HepG2 (cell line): ENCODE data around the gene NEURL3. TPM values are rescaled to one million over a fixed set of nuclear protein-coding genes. Genes with fewer than 3 reads are reported as not detected.

Experiments
- DMTF1 ChIP-seq: sonication (generic); formaldehyde crosslinking; IDR thresholded peaks from 2 replicates; pipeline ENCODE4 v1.4.0; 2020; ENCODE audit warnings: mild to moderate bottlenecking, missing genetic modification reagents
- FOXK2 ChIP-seq: fragments of 450-650 bp; IDR thresholded peaks from 2 replicates; pipeline ENCODE4 v1.6.1; 2016
- GLI4 ChIP-seq: sonication (generic); formaldehyde crosslinking; IDR thresholded peaks from 2 replicates; pipeline ENCODE4 v1.5.1; 2020; ENCODE audit warnings: missing genetic modification reagents, mild to moderate bottlenecking, moderate library complexity, borderline replicate concordance
- HIVEP1 ChIP-seq: sonication (generic); formaldehyde crosslinking; IDR thresholded peaks from 2 replicates; pipeline ENCODE4 v1.4.0; 2020; ENCODE audit warnings: mild to moderate bottlenecking, missing genetic modification reagents
- MLX ChIP-seq: IDR thresholded peaks from 2 replicates; pipeline ENCODE4 v1.6.1; 2016
- NAIF1 ChIP-seq: sonication (generic); formaldehyde crosslinking; IDR thresholded peaks from 2 replicates; pipeline ENCODE4 v1.5.0; 2020; ENCODE audit warnings: mild to moderate bottlenecking, missing genetic modification reagents, borderline replicate concordance
- PHF8 ChIP-seq: sonication (generic); formaldehyde crosslinking; IDR thresholded peaks from 2 replicates; pipeline ENCODE4 v1.5.0; 2020; ENCODE audit warnings: missing genetic modification reagents
- POLR2G ChIP-seq: fragments of 200-400 bp; formaldehyde crosslinking; IDR thresholded peaks from 2 replicates; pipeline ENCODE4 v1.6.1; 2018; ENCODE audit warnings: mild to moderate bottlenecking, low read depth, low read length, moderate library complexity
- RELA ChIP-seq: sonication (generic); formaldehyde crosslinking; IDR thresholded peaks from 2 replicates; pipeline ENCODE4 v1.4.0; 2020; ENCODE audit warnings: missing genetic modification reagents
- REPIN1 ChIP-seq: sonication (generic); formaldehyde crosslinking; IDR thresholded peaks from 2 replicates; pipeline ENCODE4 v1.8.0; 2022; ENCODE audit warnings: missing genetic modification reagents, low read depth, mild to moderate bottlenecking, borderline replicate concordance
- SATB2 ChIP-seq: sonication (generic); formaldehyde crosslinking; IDR thresholded peaks from 2 replicates; pipeline ENCODE4 v1.5.0; 2020; ENCODE audit warnings: missing genetic modification reagents
- SMAD9 ChIP-seq: sonication (generic); formaldehyde crosslinking; IDR thresholded peaks from 2 replicates; pipeline ENCODE4 v1.5.1; 2020; ENCODE audit warnings: mild to moderate bottlenecking, missing genetic modification reagents
- TAF15 ChIP-seq: fragments of 200-400 bp; formaldehyde crosslinking; IDR thresholded peaks from one replicate; pipeline ENCODE4 v1.6.1; 2018; ENCODE audit warnings: mild to moderate bottlenecking, low read depth, low read length; ENCODE audit not compliant: poor library complexity, severe bottlenecking
- ZBTB14 ChIP-seq: sonication (generic); formaldehyde crosslinking; IDR thresholded peaks from 2 replicates; pipeline ENCODE4 v1.4.0; 2020; ENCODE audit warnings: missing genetic modification reagents
- ZMYM4 ChIP-seq: sonication (generic); formaldehyde crosslinking; IDR thresholded peaks from 2 replicates; pipeline ENCODE4 v1.8.1; 2023; ENCODE audit warnings: mild to moderate bottlenecking, missing genetic modification reagents
- ZNF446 ChIP-seq: sonication (generic); formaldehyde crosslinking; IDR thresholded peaks from 2 replicates; pipeline ENCODE4 v1.5.0; 2020; ENCODE audit warnings: mild to moderate bottlenecking, missing genetic modification reagents
- ZNF562 ChIP-seq: sonication (generic); formaldehyde crosslinking; IDR thresholded peaks from 2 replicates; pipeline ENCODE4 v1.8.0; 2022; ENCODE audit warnings: missing genetic modification reagents, borderline replicate concordance
- ZNF7 ChIP-seq: IDR thresholded peaks from 2 replicates; pipeline ENCODE4 v1.6.1; 2016; ENCODE audit warnings: missing biosample characterization, missing genetic modification reagents
- ZNF891 ChIP-seq: sonication (generic); formaldehyde crosslinking; IDR thresholded peaks from 2 replicates; pipeline ENCODE4 v1.5.0; 2020; ENCODE audit warnings: mild to moderate bottlenecking, missing genetic modification reagents
- polyA plus RNA-seq, 8 experiments: library from polyadenylated mRNA; depleted of rRNA in 3 of 8; stranded (reverse) in 7 of 8; unstranded in 1 of 8; fragments of >200 nt; fragmentation: Illumina TruSeq in 4 of 8; extraction: Trizol in 4 of 8; gene quantifications; 2 replicates each; pipeline versions ENCODE4 v1.2.1 to v1.2.3, GENCODE V29; 2011 to 2016; ENCODE audit warnings: low read depth in 4 of 8, missing spikeins in 1 of 8, mixed read lengths in 1 of 8; ENCODE audit not compliant: insufficient read depth in 1 of 8
- total RNA-seq, 5 experiments: library from RNA; depleted of rRNA; stranded (reverse); fragments of >200 nt; fragmentation: Illumina TruSeq; extraction: Trizol; gene quantifications; 2 replicates each; pipeline ENCODE4 v1.2.3, GENCODE V29; 2016; ENCODE audit warnings: low read depth in 1 of 5
- TF ChIP-seq, protein P1 (sequence below): IDR thresholded peaks from 2 replicates; pipeline ENCODE4 v1.6.1; 2016; ENCODE audit warnings: missing genetic modification reagents, missing compliant biosample characterization
- TF ChIP-seq, protein P2 (sequence below): sonication (generic); formaldehyde crosslinking; IDR thresholded peaks from 2 replicates; pipeline ENCODE4 v1.9.0; 2021; ENCODE audit warnings: missing genetic modification reagents, mild to moderate bottlenecking, borderline replicate concordance

Gene NEURL3
- total and polyA plus RNA-seq, 2 of the 13 experiments (the other 11 are each of a cell fraction or from before 2014, with no cell fraction given) = 0.16 to 1.2 TPM

DNA sequence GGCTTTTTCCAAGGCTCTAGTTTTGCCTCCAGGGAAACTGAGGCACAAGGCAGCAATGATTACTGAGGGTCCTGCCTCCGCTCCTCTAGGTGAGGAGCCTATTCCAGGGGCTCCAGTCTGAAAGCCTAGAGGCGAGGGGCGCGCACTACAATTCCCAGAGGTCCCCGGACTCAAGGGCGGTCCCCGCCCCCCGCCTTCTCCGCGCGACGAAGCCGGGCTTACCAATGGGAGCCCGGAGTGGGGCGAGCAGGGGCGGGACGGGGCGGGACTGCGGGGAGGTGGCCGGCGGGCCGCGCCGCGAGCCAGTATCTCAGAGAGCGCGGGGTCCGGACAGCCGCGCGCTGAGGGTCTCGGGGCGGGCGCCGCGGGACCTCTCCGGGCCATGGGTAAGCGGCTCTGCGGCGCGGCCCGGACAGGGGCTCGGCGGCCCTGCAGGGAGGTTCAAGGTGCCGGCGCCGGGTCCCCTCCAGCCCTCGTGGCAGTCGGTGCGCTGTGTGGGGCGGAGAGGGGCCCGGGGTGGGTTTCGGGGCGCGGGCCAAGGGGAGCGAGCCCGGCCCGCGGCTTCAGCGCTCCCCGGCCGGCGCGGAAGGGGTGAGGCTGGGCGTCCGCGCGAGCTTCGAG, 31.4 kb upstream of the NEURL3 start, which contains the start of gene ARID5A (continued):
- TF ChIP-seq REPIN1 (CRISPR knock-in tag) = peak; percentile 14; the same call in 1 of the 2 replicates
- TF ChIP-seq POLR2G = peak; percentile 81
- TF ChIP-seq, protein P1, sequence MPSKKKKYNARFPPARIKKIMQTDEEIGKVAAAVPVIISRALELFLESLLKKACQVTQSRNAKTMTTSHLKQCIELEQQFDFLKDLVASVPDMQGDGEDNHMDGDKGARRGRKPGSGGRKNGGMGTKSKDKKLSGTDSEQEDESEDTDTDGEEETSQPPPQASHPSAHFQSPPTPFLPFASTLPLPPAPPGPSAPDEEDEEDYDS (CRISPR knock-in tag) = peak; percentile 63; the same call in 1 of the 2 replicates
- no peak for TF ChIP-seq SMAD9
- TF ChIP-seq SATB2 (CRISPR knock-in tag) = peak; percentile 64; the same call in 1 of the 2 replicates
- TF ChIP-seq ZNF891 = no peak
- peak; percentile 31; the same call in 1 of the 2 replicates for TF ChIP-seq ZBTB14 (CRISPR knock-in tag)
- TF ChIP-seq ZNF562 = no peak
- peak; percentile 31; the same call in 1 of the 2 replicates for TF ChIP-seq PHF8 (CRISPR knock-in tag)
- TF ChIP-seq ZNF7 (CRISPR knock-in tag) = no peak
- no peak for TF ChIP-seq MLX (CRISPR knock-in tag)
- TF ChIP-seq, protein P2, sequence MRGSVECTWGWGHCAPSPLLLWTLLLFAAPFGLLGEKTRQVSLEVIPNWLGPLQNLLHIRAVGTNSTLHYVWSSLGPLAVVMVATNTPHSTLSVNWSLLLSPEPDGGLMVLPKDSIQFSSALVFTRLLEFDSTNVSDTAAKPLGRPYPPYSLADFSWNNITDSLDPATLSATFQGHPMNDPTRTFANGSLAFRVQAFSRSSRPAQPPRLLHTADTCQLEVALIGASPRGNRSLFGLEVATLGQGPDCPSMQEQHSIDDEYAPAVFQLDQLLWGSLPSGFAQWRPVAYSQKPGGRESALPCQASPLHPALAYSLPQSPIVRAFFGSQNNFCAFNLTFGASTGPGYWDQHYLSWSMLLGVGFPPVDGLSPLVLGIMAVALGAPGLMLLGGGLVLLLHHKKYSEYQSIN (CRISPR knock-in tag) = no peak
- TF ChIP-seq TAF15 = peak; percentile 18
- TF ChIP-seq HIVEP1 (CRISPR knock-in tag) = no peak
- TF ChIP-seq DMTF1 (CRISPR knock-in tag) = no peak
- 0 out of 2 replicates have a peak, but pooled peaks have one; percentile 47 for TF ChIP-seq ZNF446 (CRISPR knock-in tag)
- TF ChIP-seq NAIF1 (CRISPR knock-in tag) = no peak
- TF ChIP-seq RELA (CRISPR knock-in tag) = 0 out of 2 replicates have a peak, but pooled peaks have one; percentile 48
- TF ChIP-seq GLI4 = no peak
- no peak for TF ChIP-seq FOXK2
- peak; percentile 71; the same call in 1 of the 2 replicates for TF ChIP-seq ZMYM4 (CRISPR knock-in tag)
